ENCODE results near the gene MAP3K5.

DNA sequence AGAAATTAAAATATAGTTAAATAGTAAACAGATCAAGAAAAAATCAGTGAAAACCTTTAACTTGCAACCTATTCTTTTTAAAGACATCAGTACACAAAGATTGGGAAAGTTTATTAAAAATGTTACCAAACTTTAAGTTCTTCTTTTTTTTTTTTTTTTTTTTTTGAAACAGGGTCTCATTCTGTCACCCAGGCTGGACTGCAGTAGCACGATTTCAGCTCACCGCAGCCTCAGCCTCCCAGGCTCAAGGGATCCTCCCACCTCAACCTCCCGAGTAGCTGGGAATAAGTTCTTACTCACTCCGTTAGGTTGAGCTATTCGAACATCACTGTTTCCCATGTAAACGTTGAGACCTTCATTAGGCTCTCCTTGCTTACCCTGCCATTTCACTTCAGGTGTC lies 5.6 kb downstream of the MAP3K5 start:
- TF ChIP-seq, protein P1, sequence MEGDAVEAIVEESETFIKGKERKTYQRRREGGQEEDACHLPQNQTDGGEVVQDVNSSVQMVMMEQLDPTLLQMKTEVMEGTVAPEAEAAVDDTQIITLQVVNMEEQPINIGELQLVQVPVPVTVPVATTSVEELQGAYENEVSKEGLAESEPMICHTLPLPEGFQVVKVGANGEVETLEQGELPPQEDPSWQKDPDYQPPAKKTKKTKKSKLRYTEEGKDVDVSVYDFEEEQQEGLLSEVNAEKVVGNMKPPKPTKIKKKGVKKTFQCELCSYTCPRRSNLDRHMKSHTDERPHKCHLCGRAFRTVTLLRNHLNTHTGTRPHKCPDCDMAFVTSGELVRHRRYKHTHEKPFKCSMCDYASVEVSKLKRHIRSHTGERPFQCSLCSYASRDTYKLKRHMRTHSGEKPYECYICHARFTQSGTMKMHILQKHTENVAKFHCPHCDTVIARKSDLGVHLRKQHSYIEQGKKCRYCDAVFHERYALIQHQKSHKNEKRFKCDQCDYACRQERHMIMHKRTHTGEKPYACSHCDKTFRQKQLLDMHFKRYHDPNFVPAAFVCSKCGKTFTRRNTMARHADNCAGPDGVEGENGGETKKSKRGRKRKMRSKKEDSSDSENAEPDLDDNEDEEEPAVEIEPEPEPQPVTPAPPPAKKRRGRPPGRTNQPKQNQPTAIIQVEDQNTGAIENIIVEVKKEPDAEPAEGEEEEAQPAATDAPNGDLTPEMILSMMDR (IDR thresholded peaks at IDR 0.05) = no peak
- TF ChIP-seq POLR2AphosphoS5 (IDR thresholded peaks at IDR 0.05) = no peak
- TF ChIP-seq POLR2A (IDR thresholded peaks at IDR 0.05) = no peak
- TF ChIP-seq EP300 (IDR thresholded peaks at IDR 0.05) = no peak

All from gastroesophageal sphincter (tissue), 3 donors.